ENCODE data around the gene ERVMER34-1.
A peak's percentile ranks its signal among the peaks of the same experiment; 100 is the strongest.

Gene ERVMER34-1

GRCh38 chr4:52721968-52722815, 29.0 kb downstream of the ERVMER34-1 start:
- DNase-seq (ENCODE audit: low read depth) = peak; percentile 94

GRCh38 chr4:52718123-52718522, 33.1 kb downstream of the ERVMER34-1 start:
- DNase-seq (ENCODE audit: low read depth) = peak; percentile 68

GRCh38 chr4:52716364-52717151, 34.7 kb downstream of the ERVMER34-1 start:
- DNase-seq (ENCODE audit: low read depth) = no peak

GRCh38 chr4:52715914-52716313, 35.3 kb downstream of the ERVMER34-1 start:
- no peak for DNase-seq (ENCODE audit: low read depth)

GRCh38 chr4:52715255-52715897, 35.8 kb downstream of the ERVMER34-1 start:
- DNase-seq (ENCODE audit: low read depth) = no peak

GRCh38 chr4:52714597-52715254, 36.5 kb downstream of the ERVMER34-1 start:
- no peak for DNase-seq (ENCODE audit: low read depth)

GRCh38 chr4:52713456-52713937, 37.7 kb downstream of the ERVMER34-1 start:
- DNase-seq (ENCODE audit: low read depth) = peak; percentile 13

- DNase-seq (ENCODE audit: low read depth) = peak; percentile 96
Observed at GRCh38 chr4:52712251-52713130, 38.7 kb downstream of the ERVMER34-1 start.

GRCh38 chr4:52711834-52712250, 39.4 kb downstream of the ERVMER34-1 start:
- DNase-seq (ENCODE audit: low read depth) = no peak

GRCh38 chr4:52711272-52711671, 40.0 kb downstream of the ERVMER34-1 start:
- no peak for DNase-seq (ENCODE audit: low read depth)

GRCh38 chr4:52709155-52709554, 42.1 kb downstream of the ERVMER34-1 start:
- DNase-seq (ENCODE audit: low read depth) = no peak

- DNase-seq (ENCODE audit: low read depth) = no peak
Observed at GRCh38 chr4:52704661-52705060, 46.6 kb downstream of the ERVMER34-1 start.

- no peak for DNase-seq (ENCODE audit: low read depth)
Observed at GRCh38 chr4:52704133-52704532, 47.1 kb downstream of the ERVMER34-1 start.

GRCh38 chr4:52701207-52701606, 50.0 kb downstream of the ERVMER34-1 start:
- DNase-seq (ENCODE audit: low read depth) = no peak

GRCh38 chr4:52694936-52695335, 56.3 kb downstream of the ERVMER34-1 start:
- no peak for DNase-seq (ENCODE audit: low read depth)

GRCh38 chr4:52693492-52693891, 57.7 kb downstream of the ERVMER34-1 start:
- DNase-seq (ENCODE audit: low read depth) = no peak
